ENCODE data around the gene CEMIP. TPM values are rescaled to one million over a fixed set of nuclear protein-coding genes. Genes with fewer than 3 reads are reported as not detected.

Gene CEMIP
- total and polyA plus RNA-seq, 2 experiments from 2014 or later = 0.27 to 2.1 TPM

GRCh38 chr15:80966431-80967197, 187.4 kb downstream of the CEMIP start:
- Mint-ChIP-seq H3K27ac (peak overlapping the region; percentile 52), H3K9me3 (peaks cover 16% of the 10 kb centered on the region; the same call in 2 of the 3 replicates), H3K27me3 (ENCODE audit: insufficient read depth, low read depth, poor library complexity) (peaks cover 7% of the 10 kb centered on the region), H3K4me3 (no peak overlapping the region), H3K36me3 (ENCODE audit: low read depth) (peaks cover 37% of the 10 kb centered on the region), H3K4me1 (peaks cover 43% of the 10 kb centered on the region)
- ATAC-seq (no peak), DNase-seq (ENCODE audit: low spot score) (peak; percentile 24)
- Histone ChIP-seq H3F3A (replicated peaks; ENCODE audit: low read depth) (no peaks in the 10 kb centered on the region; the same call in 1 of the 2 replicates), H3K4me1 (ENCODE audit: insufficient read depth) (peaks cover 33% of the 10 kb centered on the region), H3K79me2 (replicated peaks; ENCODE audit: insufficient read depth) (peaks cover 17% of the 10 kb centered on the region), H3K36me3 (ENCODE audit: insufficient read depth) (peaks cover 15% of the 10 kb centered on the region; the same call in 1 of the 2 replicates), H4K20me1 (replicated peaks; ENCODE audit: insufficient read depth) (no peaks in the 10 kb centered on the region; the same call in 1 of the 2 replicates), H3K4me3 (peak overlapping the region; percentile 17; the same call in 1 of the 2 replicates), H3K27me3 (ENCODE audit: insufficient read depth) (no peaks in the 10 kb centered on the region), H3K9me2 (ENCODE audit: insufficient read depth) (no peaks in the 10 kb centered on the region; the same call in 1 of the 2 replicates), H3K4me2 (peak overlapping the region; percentile 54), H3K27ac (ENCODE audit: low read depth) (peak overlapping the region; percentile 97), H2AFZ (no peak overlapping the region)
- TF ChIP-seq REST (IDR thresholded peaks at IDR 0.05; ENCODE audit: unreplicated experiment) (no peak), CTCF (conservative IDR thresholded peaks at IDR 0.05; ENCODE audit: low read depth in 2 of 2) (no peak), NANOG (IDR thresholded peaks at IDR 0.05; ENCODE audit: borderline replicate concordance) (no peak)

GRCh38 chr15:80967451-80967850, 188.3 kb downstream of the CEMIP start:
- Mint-ChIP-seq H3K9me3 (peaks cover 16% of the 10 kb centered on the region; the same call in 2 of the 3 replicates), H3K27ac (peak overlapping the region; percentile 73), H3K27me3 (ENCODE audit: insufficient read depth, low read depth, poor library complexity) (peaks cover 13% of the 10 kb centered on the region), H3K36me3 (ENCODE audit: low read depth) (peaks cover 43% of the 10 kb centered on the region), H3K4me1 (peaks cover 45% of the 10 kb centered on the region), H3K4me3 (no peak overlapping the region; the same call in 2 of the 3 replicates)
- Histone ChIP-seq H4K20me1 (replicated peaks; ENCODE audit: insufficient read depth) (no peaks in the 10 kb centered on the region), H3K36me3 (ENCODE audit: insufficient read depth) (peaks cover 15% of the 10 kb centered on the region; the same call in 1 of the 2 replicates), H3K27me3 (ENCODE audit: insufficient read depth) (no peaks in the 10 kb centered on the region), H3K4me3 (peak overlapping the region; percentile 17; the same call in 1 of the 2 replicates), H3K9me2 (ENCODE audit: insufficient read depth) (no peaks in the 10 kb centered on the region; the same call in 1 of the 2 replicates), H3F3A (replicated peaks; ENCODE audit: low read depth) (no peaks in the 10 kb centered on the region; the same call in 1 of the 2 replicates), H2AFZ (no peak overlapping the region), H3K79me2 (replicated peaks; ENCODE audit: insufficient read depth) (peaks cover 20% of the 10 kb centered on the region), H3K27ac (ENCODE audit: low read depth) (peak overlapping the region; percentile 97), H3K4me2 (peak overlapping the region; percentile 54), H3K4me1 (ENCODE audit: insufficient read depth) (peaks cover 35% of the 10 kb centered on the region)
- DNase-seq (ENCODE audit: low spot score) (peak; percentile 95), ATAC-seq (peak; percentile 87)
- TF ChIP-seq ZNF331 (CRISPR knock-in tag; IDR thresholded peaks at IDR 0.05; ENCODE audit: low read depth) (no peak), ZNF462 (CRISPR knock-in tag; IDR thresholded peaks at IDR 0.05) (peak; percentile 93)
